ENCODE results near the gene MKLN1. TPM values are rescaled to one million over a fixed set of nuclear protein-coding genes. Genes with fewer than 3 reads are reported as not detected.
"Not testable (repeated sequence)": the region's sequence is repeated elsewhere in the genome, so short reads cannot be mapped to it uniquely, and the experiment has no call there.

Gene MKLN1
- total and polyA plus RNA-seq, 5 experiments from 2014 or later, result 17.0 to 66.1 (median 20.2) TPM

GRCh38 chr7:131511774-131512535 lies 184.3 kb downstream of the MKLN1 start:
- H3K4me3 Mint-ChIP-seq, result no peak overlapping the region
- H3K9me3 Mint-ChIP-seq, result no peaks in the 10 kb centered on the region
- H3K27ac Mint-ChIP-seq, result peak overlapping the region in 2 of 10 donors; percentile 51 to 66
- H3K27me3 Mint-ChIP-seq, result peaks cover 4 to 45% (median 15%) of the 10 kb centered on the region in 5 donors
- H3K36me3 Mint-ChIP-seq, result no peaks in the 10 kb centered on the region
- no peak for DNase-seq
- peaks cover 17 to 28% (median 25%) of the 10 kb centered on the region in 4 donors for H3K4me1 Mint-ChIP-seq
- ATAC-seq, result no peak
- POLR2A ChIA-PET, result interaction anchor here (1.3 kb wide), 1 partner anchor 11 kb away, joined by 7 read pairs; no protein-coding TSS in a partner anchor

GRCh38 chr7:131513245-131514061 lies 185.8 kb downstream of the MKLN1 start:
- peak overlapping the region in 3 of 10 donors; percentile 10 to 17 (median 15) for H3K4me3 Mint-ChIP-seq
- H3K27ac Mint-ChIP-seq, result peak overlapping the region in 4 of 10 donors; percentile 30 to 65 (median 42)
- no peaks in the 10 kb centered on the region for H3K36me3 Mint-ChIP-seq
- no peaks in the 10 kb centered on the region for H3K9me3 Mint-ChIP-seq
- ATAC-seq (peak; percentile 95 to 97), DNase-seq (peak; percentile 48 to 76 (median 64))
- H3K4me1 Mint-ChIP-seq, result peaks cover 9 to 19% (median 17%) of the 10 kb centered on the region in 4 donors
- POLR2A ChIA-PET, result no interaction called here
- peaks cover 4 to 39% (median 15%) of the 10 kb centered on the region in 5 donors for H3K27me3 Mint-ChIP-seq

GRCh38 chr7:131515471-131515870 lies 187.8 kb downstream of the MKLN1 start:
- H3K27me3 Mint-ChIP-seq, result peaks cover 1 to 28% (median 15%) of the 10 kb centered on the region in 5 donors
- not testable (repeated sequence) for ATAC-seq, H3K9me3 Mint-ChIP-seq, H3K36me3 Mint-ChIP-seq, DNase-seq, H3K27ac Mint-ChIP-seq, H3K4me3 Mint-ChIP-seq
- peaks cover 9 to 13% (median 11%) of the 10 kb centered on the region in 4 donors for H3K4me1 Mint-ChIP-seq
- POLR2A ChIA-PET, result interaction anchor here (0.6 kb wide), 1 partner anchor 163 kb away, joined by 3 read pairs; no protein-coding TSS in a partner anchor

GRCh38 chr7:131517218-131517923 lies 189.7 kb downstream of the MKLN1 start:
- no peak for DNase-seq
- ATAC-seq, result no peak
- H3K4me3 Mint-ChIP-seq, result no peak overlapping the region
- peaks cover 9 to 18% (median 15%) of the 10 kb centered on the region in 4 donors for H3K4me1 Mint-ChIP-seq
- POLR2A ChIA-PET, result no interaction called here
- H3K36me3 Mint-ChIP-seq, result no peaks in the 10 kb centered on the region
- H3K9me3 Mint-ChIP-seq, result no peaks in the 10 kb centered on the region
- peaks cover 1 to 12% (median 4%) of the 10 kb centered on the region in 5 donors for H3K27me3 Mint-ChIP-seq
- no peak overlapping the region for H3K27ac Mint-ChIP-seq

GRCh38 chr7:131518626-131519025 lies 190.9 kb downstream of the MKLN1 start:
- ATAC-seq, result no peak
- Mint-ChIP-seq H3K4me3 (no peak overlapping the region), H3K9me3 (no peaks in the 10 kb centered on the region), H3K27me3 (peaks cover 0 to 6% (median 1%) of the 10 kb centered on the region in 5 donors), H3K27ac (no peak overlapping the region), H3K36me3 (no peaks in the 10 kb centered on the region), H3K4me1 (peaks cover 7 to 17% (median 14%) of the 10 kb centered on the region in 4 donors)
- no peak for DNase-seq
- POLR2A ChIA-PET, result no interaction called here

- POLR2A ChIA-PET, result no interaction called here
- peak overlapping the region in 2 of 10 donors; percentile 23 to 63 for H3K4me3 Mint-ChIP-seq
- H3K36me3 Mint-ChIP-seq, result no peaks in the 10 kb centered on the region
These were observed 194.0 kb downstream of the MKLN1 start for GRCh38 chr7:131521651-131522163.

GRCh38 chr7:131522325-131522930 lies 194.8 kb downstream of the MKLN1 start:
- Mint-ChIP-seq H3K27ac (peak overlapping the region in 1 of 10 donors; percentile 13), H3K9me3 (no peaks in the 10 kb centered on the region), H3K4me3 (peak overlapping the region; percentile 16 to 74 (median 63))

More at GRCh38 chr7:131521651-131522163, 194.0 kb downstream of the MKLN1 start:
- DNase-seq, result no peak
- Mint-ChIP-seq H3K4me1 (peaks cover 6 to 17% (median 13%) of the 10 kb centered on the region in 4 donors), H3K27ac (no peak overlapping the region), H3K27me3 (peaks cover 0 to 11% (median 3%) of the 10 kb centered on the region in 5 donors), H3K9me3 (no peaks in the 10 kb centered on the region)
- ATAC-seq, result no peak

GRCh38 chr7:131524115-131524514 lies 196.4 kb downstream of the MKLN1 start:
- H3K27me3 Mint-ChIP-seq, result peaks cover 0 to 16% (median 10%) of the 10 kb centered on the region in 5 donors
- H3K4me1 Mint-ChIP-seq, result peaks cover 6 to 17% (median 14%) of the 10 kb centered on the region in 4 donors
- no peak for ATAC-seq
- POLR2A ChIA-PET, result no interaction called here
- no peak for DNase-seq
- H3K36me3 Mint-ChIP-seq, result no peaks in the 10 kb centered on the region
- no peak overlapping the region for H3K27ac Mint-ChIP-seq
- no peaks in the 10 kb centered on the region for H3K9me3 Mint-ChIP-seq
- no peak overlapping the region for H3K4me3 Mint-ChIP-seq

More at GRCh38 chr7:131522325-131522930, 194.8 kb downstream of the MKLN1 start:
- peak in 1 of 2 donors; percentile 44 for ATAC-seq
- POLR2A ChIA-PET, result no interaction called here
- H3K4me1 Mint-ChIP-seq, result peaks cover 6 to 17% (median 13%) of the 10 kb centered on the region in 4 donors
- H3K36me3 Mint-ChIP-seq, result no peaks in the 10 kb centered on the region
- DNase-seq, result no peak
- H3K27me3 Mint-ChIP-seq, result peaks cover 0 to 11% (median 4%) of the 10 kb centered on the region in 5 donors

- no peak overlapping the region for H3K27ac Mint-ChIP-seq
- POLR2A ChIA-PET, result no interaction called here
- no peak overlapping the region for H3K4me3 Mint-ChIP-seq
- H3K36me3 Mint-ChIP-seq, result no peaks in the 10 kb centered on the region
- DNase-seq (no peak), ATAC-seq (no peak)
- H3K4me1 Mint-ChIP-seq, result peaks cover 6 to 17% (median 14%) of the 10 kb centered on the region in 4 donors
- peaks cover 0 to 15% (median 10%) of the 10 kb centered on the region in 5 donors for H3K27me3 Mint-ChIP-seq
- no peaks in the 10 kb centered on the region for H3K9me3 Mint-ChIP-seq
These were observed 197.0 kb downstream of the MKLN1 start for GRCh38 chr7:131524703-131525102.

- Mint-ChIP-seq H3K4me3 (no peak overlapping the region), H3K36me3 (no peaks in the 10 kb centered on the region), H3K27ac (peak overlapping the region in 1 of 10 donors; percentile 5), H3K27me3 (peaks cover 0 to 15% (median 10%) of the 10 kb centered on the region in 5 donors), H3K9me3 (no peaks in the 10 kb centered on the region), H3K4me1 (peaks cover 6 to 17% (median 14%) of the 10 kb centered on the region in 4 donors)
- POLR2A ChIA-PET, result interaction anchor here (0.7 kb wide), 1 partner anchor 45 kb away, joined by 4 read pairs; no protein-coding TSS in a partner anchor
- no peak for DNase-seq
- no peak for ATAC-seq
These were observed 198.1 kb downstream of the MKLN1 start for GRCh38 chr7:131525820-131526219.

- H3K4me3 Mint-ChIP-seq, result no peak overlapping the region
- DNase-seq, result no peak
- H3K4me1 Mint-ChIP-seq, result peaks cover 2 to 9% (median 5%) of the 10 kb centered on the region in 4 donors
- no peak overlapping the region for H3K27ac Mint-ChIP-seq
- H3K9me3 Mint-ChIP-seq, result no peaks in the 10 kb centered on the region
- ATAC-seq, result no peak
- H3K27me3 Mint-ChIP-seq, result peaks cover 0 to 15% (median 10%) of the 10 kb centered on the region in 5 donors
- no peaks in the 10 kb centered on the region for H3K36me3 Mint-ChIP-seq
- POLR2A ChIA-PET, result no interaction called here
These were observed 199.8 kb downstream of the MKLN1 start for GRCh38 chr7:131527456-131527855.

All from naive thymus-derived CD8-positive, alpha-beta T cell (primary cell).